Colonic mucosa (tissue), 4 donors: ENCODE data around the gene CACNG5. TPM values are rescaled to one million over a fixed set of nuclear protein-coding genes. Genes with fewer than 3 reads are reported as not detected.

Experiments
- DNase-seq: peaks from one replicate; pipeline ENCODE4 v3.0.0-alpha.2; 2020
- H3K27ac ChIP-seq: fragments of 200-600 bp; one replicate; pipeline ENCODE4 v1.8.0; 2021
- H3K27me3 ChIP-seq: fragments of 200-600 bp; one replicate; pipeline ENCODE4 v1.8.0; 2021
- H3K36me3 ChIP-seq: fragments of 200-600 bp; one replicate; pipeline ENCODE4 v1.8.0; 2021
- H3K4me1 ChIP-seq: fragments of 200-600 bp; one replicate; pipeline ENCODE4 v1.8.0; 2021; ENCODE audit warnings: mild to moderate bottlenecking
- H3K4me3 ChIP-seq: fragments of 200-600 bp; one replicate; pipeline ENCODE4 v1.8.0; 2021
- H3K9ac ChIP-seq, 2 donors: one replicate each; pipeline ENCODE4 v1.7.0; 2013; ENCODE audit warnings: control low read depth in 2 of 2, low read depth in 2 of 2, low read length in 2 of 2
- H3K9me3 ChIP-seq: fragments of 200-600 bp; one replicate; pipeline ENCODE4 v1.8.0; 2021
- CTCF ChIP-seq: fragments of 200-600 bp; IDR thresholded peaks from one replicate; pipeline ENCODE4 v1.8.0; 2022; ENCODE audit warnings: antibody characterized with exemption, mild to moderate bottlenecking
- intact Hi-C: fragments of 100-400 bp; cut with DNase I; formaldehyde crosslinking; loops from one replicate; pipeline ENCODE4 v1.14.1; 2022
- total RNA-seq, 2 donors: library from RNA; stranded (reverse); fragmentation: NEBNext Ultra II Directional in 1 of 2; extraction: Animal tissue kit (Norgen Biotek cat#: 25700) in 1 of 2; gene quantifications; one replicate each; pipeline ENCODE4 v1.2.1, GENCODE V29; 2021
- donor health status: healthy.
- donor health status: DM: no; HTN: no; CAD: no.
- donor health status: DM: no; HTN: no; CAD: no.

CACNG5 gene
- total RNA-seq, 2 donors from 2014 or later, result 0.19 TPM; not detected in 1

- TF ChIP-seq CTCF, result peak; percentile 39
- no peak overlapping the region for H3K27ac ChIP-seq
- intact Hi-C loops, result loop anchor here (10.0 kb wide), 1 partner anchor 240 kb away; no protein-coding TSS in a partner anchor
- no peak overlapping the region for H3K9ac ChIP-seq
- no peaks in the 10 kb centered on the region for H3K9me3 ChIP-seq
- H3K36me3 ChIP-seq, result no peaks in the 10 kb centered on the region
- DNase-seq, result peak; percentile 58
- no peaks in the 10 kb centered on the region for H3K27me3 ChIP-seq
- peak overlapping the region; percentile 22 for H3K4me3 ChIP-seq
- H3K4me1 ChIP-seq, result no peaks in the 10 kb centered on the region
These were observed 80.3 kb downstream of the CACNG5 start for GRCh38 chr17:66915204-66915611.

GRCh38 chr17:66915792-66916191 lies 80.9 kb downstream of the CACNG5 start:
- intact Hi-C loops, result loop anchor here (10.0 kb wide), 1 partner anchor 239 kb away; no protein-coding TSS in a partner anchor
- H3K27me3 ChIP-seq, result no peaks in the 10 kb centered on the region
- no peaks in the 10 kb centered on the region for H3K36me3 ChIP-seq
- no peaks in the 10 kb centered on the region for H3K4me1 ChIP-seq
- TF ChIP-seq CTCF, result no peak
- DNase-seq, result no peak
- H3K4me3 ChIP-seq, result no peak overlapping the region
- no peak overlapping the region for H3K9ac ChIP-seq
- no peaks in the 10 kb centered on the region for H3K9me3 ChIP-seq
- H3K27ac ChIP-seq, result no peak overlapping the region

- Histone ChIP-seq H3K27ac (no peak overlapping the region), H3K36me3 (no peaks in the 10 kb centered on the region), H3K9ac (no peak overlapping the region), H3K4me3 (no peak overlapping the region), H3K9me3 (no peaks in the 10 kb centered on the region), H3K27me3 (no peaks in the 10 kb centered on the region), H3K4me1 (no peaks in the 10 kb centered on the region)
- DNase-seq, result no peak
- TF ChIP-seq CTCF, result no peak
- intact Hi-C loops, result loop anchor here (10.0 kb wide), 1 partner anchor 238 kb away; no protein-coding TSS in a partner anchor
These were observed 82.0 kb downstream of the CACNG5 start for GRCh38 chr17:66916946-66917345.

GRCh38 chr17:66918896-66919295 lies 84.0 kb downstream of the CACNG5 start:
- intact Hi-C loops, result loop anchor here (10.0 kb wide), 1 partner anchor 236 kb away; no protein-coding TSS in a partner anchor

GRCh38 chr17:66920435-66920834 lies 85.5 kb downstream of the CACNG5 start:
- intact Hi-C loops, result no loop called here
- no peak for TF ChIP-seq CTCF
- Histone ChIP-seq H3K4me3 (no peak overlapping the region), H3K4me1 (no peaks in the 10 kb centered on the region), H3K27me3 (no peaks in the 10 kb centered on the region), H3K36me3 (no peaks in the 10 kb centered on the region), H3K9me3 (no peaks in the 10 kb centered on the region), H3K9ac (no peak overlapping the region), H3K27ac (no peak overlapping the region)
- no peak for DNase-seq

More at GRCh38 chr17:66918896-66919295, 84.0 kb downstream of the CACNG5 start:
- Histone ChIP-seq H3K9me3 (no peaks in the 10 kb centered on the region), H3K36me3 (no peaks in the 10 kb centered on the region), H3K4me1 (no peaks in the 10 kb centered on the region), H3K9ac (no peak overlapping the region), H3K4me3 (no peak overlapping the region), H3K27ac (no peak overlapping the region), H3K27me3 (no peaks in the 10 kb centered on the region)
- no peak for TF ChIP-seq CTCF
- DNase-seq, result no peak
